ENCODE measurements around the gene LARP7.
A peak's percentile ranks its signal among the peaks of the same experiment; 100 is the strongest.

The LARP7 gene

GRCh38 chr4:112636688-112637551 is at the start of gene LARP7, which contains the start of gene ZGRF1:
Gene LARP7 (plus strand): TSS chr4:112637143. CDS start chr4:112644670, 7,527 bp downstream.
Gene ZGRF1 (minus strand): TSS chr4:112636909. CDS start chr4:112633176, 3,733 bp downstream.
- H3K4me3 ChIP-seq (ENCODE audit: control insufficient read depth, low read depth, low read length): peak within 1 kb of the TSS; percentile 90
- DNase-seq (ENCODE audit: low read depth): peak; percentile 95
- peak; percentile 94 for TF ChIP-seq CTCF (IDR thresholded peaks at IDR 0.05; ENCODE audit: control insufficient read depth, insufficient read depth, low read depth, low read length, missing control alignments)

- no peak overlapping the region for H3K4me3 ChIP-seq (ENCODE audit: control insufficient read depth, low read depth, low read length)
- no peak for TF ChIP-seq CTCF (IDR thresholded peaks at IDR 0.05; ENCODE audit: control insufficient read depth, insufficient read depth, low read depth, low read length, missing control alignments)
- DNase-seq (ENCODE audit: low read depth): no peak
These were observed 47.7 kb upstream of the LARP7 start for GRCh38 chr4:112589206-112589605.

GRCh38 chr4:112591593-112591992 is 45.4 kb upstream of the LARP7 start:
- DNase-seq (ENCODE audit: low read depth): no peak
- TF ChIP-seq CTCF (IDR thresholded peaks at IDR 0.05; ENCODE audit: control insufficient read depth, insufficient read depth, low read depth, low read length, missing control alignments): no peak
- no peak overlapping the region for H3K4me3 ChIP-seq (ENCODE audit: control insufficient read depth, low read depth, low read length)

GRCh38 chr4:112592717-112593116 is 44.2 kb upstream of the LARP7 start:
- H3K4me3 ChIP-seq (ENCODE audit: control insufficient read depth, low read depth, low read length): no peak overlapping the region
- no peak for DNase-seq (ENCODE audit: low read depth)
- TF ChIP-seq CTCF (IDR thresholded peaks at IDR 0.05; ENCODE audit: control insufficient read depth, insufficient read depth, low read depth, low read length, missing control alignments): no peak

GRCh38 chr4:112593438-112594133 is 43.4 kb upstream of the LARP7 start:
- DNase-seq (ENCODE audit: low read depth): no peak
- no peak for TF ChIP-seq CTCF (IDR thresholded peaks at IDR 0.05; ENCODE audit: control insufficient read depth, insufficient read depth, low read depth, low read length, missing control alignments)
- H3K4me3 ChIP-seq (ENCODE audit: control insufficient read depth, low read depth, low read length): no peak overlapping the region

GRCh38 chr4:112594993-112595392 is 42.0 kb upstream of the LARP7 start:
- no peak for TF ChIP-seq CTCF (IDR thresholded peaks at IDR 0.05; ENCODE audit: control insufficient read depth, insufficient read depth, low read depth, low read length, missing control alignments)
- no peak for DNase-seq (ENCODE audit: low read depth)
- H3K4me3 ChIP-seq (ENCODE audit: control insufficient read depth, low read depth, low read length): no peak overlapping the region

All from AG09309 (cell line).